AG09319 (cell line): ENCODE results near the gene MFF.

ENCODE experiments used
- DNase-seq: peaks from one replicate; pipeline ENCODE4 v3.0.0-alpha.2; 2010; ENCODE audit warnings: low read depth; ENCODE audit errors: extremely low read depth
- CTCF ChIP-seq: IDR thresholded peaks from 2 replicates; pipeline ENCODE4 v1.5.1; 2011; ENCODE audit warnings: low read depth, mild to moderate bottlenecking, inconsistent platforms, low read length, moderate library complexity

Gene MFF

GRCh38 chr2:227398684-227399670 lies 73.9 kb downstream of the MFF start:
- DNase-seq: no peak
- TF ChIP-seq CTCF: no peak

GRCh38 chr2:227401550-227401949 lies 76.5 kb downstream of the MFF start:
- no peak for TF ChIP-seq CTCF
- DNase-seq: no peak

GRCh38 chr2:227402321-227402720 lies 77.3 kb downstream of the MFF start:
- no peak for TF ChIP-seq CTCF
- DNase-seq: no peak

- DNase-seq: no peak
- TF ChIP-seq CTCF: no peak
Measured at GRCh38 chr2:227402959-227403358, 77.9 kb downstream of the MFF start.

- no peak for DNase-seq
- TF ChIP-seq CTCF: no peak
Measured at GRCh38 chr2:227404585-227405271, 79.7 kb downstream of the MFF start.

GRCh38 chr2:227406177-227407031 lies 81.4 kb downstream of the MFF start:
- DNase-seq: peak; percentile 96
- peak; percentile 74 for TF ChIP-seq CTCF
